Central memory CD8-positive, alpha-beta T cell (primary cell): ENCODE data around the gene MBNL1.
"Not testable (repeated sequence)": the region's sequence is repeated elsewhere in the genome, so short reads cannot be mapped to it uniquely, and the experiment has no call there.

Source experiments
- ATAC-seq: fragments of 150-1000 bp; cut with Tn5 transposase; replicated peaks from 2 replicates; pipeline ENCODE4 v1.10.0; 2022; ENCODE audit warnings: mild to moderate bottlenecking, moderate FRiP score, moderate number of reproducible peaks; ENCODE audit not compliant: poor library complexity, severe bottlenecking; ENCODE audit errors: extremely low read depth
- DNase-seq, 2 donors: peaks; one replicate each; pipeline ENCODE4 v3.0.0; 2021; ENCODE audit warnings: low spot score in 2 of 2
- H3K27ac Mint-ChIP-seq: one replicate; pipeline ENCODE4 v1.8.0; 2022; ENCODE audit warnings: low read depth, mild to moderate bottlenecking, moderate library complexity, mixed read lengths
- H3K27me3 Mint-ChIP-seq: one replicate; pipeline ENCODE4 v1.8.0; 2022; ENCODE audit warnings: mixed read lengths
- H3K36me3 Mint-ChIP-seq: one replicate; pipeline ENCODE4 v1.8.0; 2022; ENCODE audit warnings: mild to moderate bottlenecking, moderate library complexity, mixed read lengths; ENCODE audit not compliant: insufficient read depth
- H3K4me1 Mint-ChIP-seq: one replicate; pipeline ENCODE4 v1.8.0; 2022; ENCODE audit warnings: mixed read lengths
- H3K4me3 Mint-ChIP-seq: one replicate; pipeline ENCODE4 v1.8.0; 2022; ENCODE audit warnings: mild to moderate bottlenecking, moderate library complexity, mixed read lengths
- H3K9me3 Mint-ChIP-seq: one replicate; pipeline ENCODE4 v1.8.0; 2022; ENCODE audit warnings: mixed read lengths

Gene MBNL1

GRCh38 chr3:152372633-152373032, 103.9 kb downstream of the MBNL1 start:
- not testable (repeated sequence) for H3K9me3 Mint-ChIP-seq, DNase-seq, H3K27me3 Mint-ChIP-seq, ATAC-seq
- Mint-ChIP-seq H3K4me3 (peak overlapping the region; percentile 57), H3K27ac (peak overlapping the region; percentile 42), H3K4me1 (peaks cover 78% of the 10 kb centered on the region), H3K36me3 (peaks cover 37% of the 10 kb centered on the region)

- Mint-ChIP-seq H3K27me3 (no peaks in the 10 kb centered on the region), H3K9me3 (no peaks in the 10 kb centered on the region), H3K4me1 (peaks cover 76% of the 10 kb centered on the region), H3K27ac (peak overlapping the region; percentile 22), H3K36me3 (peaks cover 38% of the 10 kb centered on the region), H3K4me3 (peak overlapping the region; percentile 16)
- no peak for DNase-seq
- peak; percentile 40 for ATAC-seq
Measured at GRCh38 chr3:152373379-152373778, 104.7 kb downstream of the MBNL1 start.

- H3K4me1 Mint-ChIP-seq = peaks cover 67% of the 10 kb centered on the region
Measured at GRCh38 chr3:152374262-152374990, 105.7 kb downstream of the MBNL1 start.

GRCh38 chr3:152375546-152375945, 106.8 kb downstream of the MBNL1 start:
- peaks cover 34% of the 10 kb centered on the region for H3K36me3 Mint-ChIP-seq
- H3K27me3 Mint-ChIP-seq = no peaks in the 10 kb centered on the region
- ATAC-seq (no peak), DNase-seq (no peak)
- H3K27ac Mint-ChIP-seq = no peak overlapping the region
- no peak overlapping the region for H3K4me3 Mint-ChIP-seq
- H3K9me3 Mint-ChIP-seq = no peaks in the 10 kb centered on the region
- peaks cover 66% of the 10 kb centered on the region for H3K4me1 Mint-ChIP-seq

More at GRCh38 chr3:152374262-152374990, 105.7 kb downstream of the MBNL1 start:
- ATAC-seq = no peak
- DNase-seq = no peak
- Mint-ChIP-seq H3K36me3 (peaks cover 38% of the 10 kb centered on the region), H3K9me3 (no peaks in the 10 kb centered on the region), H3K4me3 (no peak overlapping the region), H3K27ac (peak overlapping the region; percentile 57), H3K27me3 (no peaks in the 10 kb centered on the region)

GRCh38 chr3:152376351-152377183, 107.8 kb downstream of the MBNL1 start:
- ATAC-seq (peak; percentile 19), DNase-seq (no peak)
- Mint-ChIP-seq H3K27ac (peak overlapping the region; percentile 54), H3K36me3 (peaks cover 25% of the 10 kb centered on the region), H3K27me3 (no peaks in the 10 kb centered on the region), H3K4me1 (peaks cover 56% of the 10 kb centered on the region), H3K4me3 (no peak overlapping the region), H3K9me3 (no peaks in the 10 kb centered on the region)

- peaks cover 24% of the 10 kb centered on the region for H3K36me3 Mint-ChIP-seq
- H3K4me1 Mint-ChIP-seq = peaks cover 51% of the 10 kb centered on the region
- H3K27me3 Mint-ChIP-seq = no peaks in the 10 kb centered on the region
- H3K9me3 Mint-ChIP-seq = no peaks in the 10 kb centered on the region
- peak overlapping the region; percentile 54 for H3K27ac Mint-ChIP-seq
- no peak overlapping the region for H3K4me3 Mint-ChIP-seq
- no peak for DNase-seq
- no peak for ATAC-seq
Measured at GRCh38 chr3:152377184-152377570, 108.4 kb downstream of the MBNL1 start.

GRCh38 chr3:152379415-152380042, 110.8 kb downstream of the MBNL1 start:
- H3K27ac Mint-ChIP-seq = peak overlapping the region; percentile 64
- H3K36me3 Mint-ChIP-seq = peaks cover 22% of the 10 kb centered on the region
- ATAC-seq (no peak), DNase-seq (no peak)
- no peaks in the 10 kb centered on the region for H3K9me3 Mint-ChIP-seq
- no peaks in the 10 kb centered on the region for H3K27me3 Mint-ChIP-seq
- peaks cover 49% of the 10 kb centered on the region for H3K4me1 Mint-ChIP-seq
- no peak overlapping the region for H3K4me3 Mint-ChIP-seq

GRCh38 chr3:152380043-152380442, 111.3 kb downstream of the MBNL1 start:
- no peak for ATAC-seq
- Mint-ChIP-seq H3K36me3 (peaks cover 22% of the 10 kb centered on the region), H3K4me1 (peaks cover 45% of the 10 kb centered on the region), H3K9me3 (no peaks in the 10 kb centered on the region), H3K27me3 (no peaks in the 10 kb centered on the region), H3K27ac (peak overlapping the region; percentile 64), H3K4me3 (peak overlapping the region; percentile 7)
- no peak for DNase-seq

GRCh38 chr3:152381881-152382295, 113.2 kb downstream of the MBNL1 start:
- ATAC-seq = no peak
- Mint-ChIP-seq H3K4me3 (peak overlapping the region; percentile 62), H3K9me3 (no peaks in the 10 kb centered on the region), H3K36me3 (peaks cover 18% of the 10 kb centered on the region), H3K27ac (peak overlapping the region; percentile 86), H3K27me3 (no peaks in the 10 kb centered on the region), H3K4me1 (peaks cover 37% of the 10 kb centered on the region)
- DNase-seq = no peak

GRCh38 chr3:152382312-152383135, 113.8 kb downstream of the MBNL1 start:
- ATAC-seq = no peak
- no peak for DNase-seq
- Mint-ChIP-seq H3K27me3 (no peaks in the 10 kb centered on the region), H3K9me3 (no peaks in the 10 kb centered on the region), H3K4me3 (peak overlapping the region; percentile 62), H3K27ac (peak overlapping the region; percentile 86), H3K4me1 (peaks cover 38% of the 10 kb centered on the region), H3K36me3 (peaks cover 16% of the 10 kb centered on the region)

- Mint-ChIP-seq H3K36me3 (peaks cover 12% of the 10 kb centered on the region), H3K27me3 (no peaks in the 10 kb centered on the region), H3K4me1 (peaks cover 39% of the 10 kb centered on the region), H3K27ac (peak overlapping the region; percentile 86), H3K4me3 (peak overlapping the region; percentile 62), H3K9me3 (no peaks in the 10 kb centered on the region)
- ATAC-seq (no peak), DNase-seq (no peak)
Measured at GRCh38 chr3:152383136-152383606, 114.4 kb downstream of the MBNL1 start.

GRCh38 chr3:152384412-152384811, 115.7 kb downstream of the MBNL1 start:
- H3K9me3 Mint-ChIP-seq = no peaks in the 10 kb centered on the region
- DNase-seq = no peak
- H3K27me3 Mint-ChIP-seq = no peaks in the 10 kb centered on the region
- H3K27ac Mint-ChIP-seq = no peak overlapping the region
- peak; percentile 69 for ATAC-seq
- H3K36me3 Mint-ChIP-seq = peaks cover 12% of the 10 kb centered on the region
- peaks cover 46% of the 10 kb centered on the region for H3K4me1 Mint-ChIP-seq
- no peak overlapping the region for H3K4me3 Mint-ChIP-seq
